ENCODE data around the gene IGIP.

DNA sequence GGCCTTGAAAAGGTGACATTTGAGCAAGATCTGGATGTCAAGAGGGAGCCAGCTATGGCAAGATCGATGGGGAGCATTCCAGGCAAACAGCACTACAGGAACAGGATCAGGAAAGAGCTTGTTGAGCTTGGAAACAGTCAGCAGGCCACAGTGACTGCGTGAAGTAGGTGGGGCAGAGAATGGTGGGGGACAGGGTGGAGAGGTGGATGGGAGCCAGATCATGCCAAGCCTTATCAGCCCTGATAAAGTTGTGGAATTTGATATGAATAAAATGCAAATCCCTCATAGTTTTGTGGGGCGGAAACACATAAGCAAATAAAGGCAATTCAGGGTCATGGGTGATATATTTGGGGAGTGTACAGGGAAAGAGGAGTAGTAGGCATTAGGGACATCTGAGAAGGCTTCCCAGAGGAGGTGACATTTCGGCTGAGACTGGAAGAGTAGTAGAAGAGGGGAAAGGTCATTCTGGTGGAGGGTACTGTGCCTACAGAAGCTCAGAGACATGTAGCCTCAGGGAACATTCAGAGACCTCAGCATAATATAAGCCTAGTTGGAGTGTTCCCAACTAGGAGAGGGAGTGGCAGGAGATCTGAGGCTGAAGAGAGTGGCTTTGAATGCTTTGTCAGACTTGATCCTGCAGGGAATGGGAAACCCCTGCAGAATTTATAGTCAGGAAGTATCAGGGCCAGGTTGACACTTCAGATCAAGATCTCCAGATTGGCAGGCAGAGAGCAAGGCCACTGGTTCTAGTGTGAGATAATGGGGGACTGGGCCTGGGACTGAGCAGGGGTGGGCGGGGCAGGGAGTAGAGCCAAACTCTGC lies 39.6 kb downstream of the IGIP start:
- TF ChIP-seq YY1 (IDR thresholded peaks at IDR 0.05) (peak; percentile 55), SP1 (IDR thresholded peaks at IDR 0.05) (peak; percentile 67)
- TF ChIP-seq, protein P1, sequence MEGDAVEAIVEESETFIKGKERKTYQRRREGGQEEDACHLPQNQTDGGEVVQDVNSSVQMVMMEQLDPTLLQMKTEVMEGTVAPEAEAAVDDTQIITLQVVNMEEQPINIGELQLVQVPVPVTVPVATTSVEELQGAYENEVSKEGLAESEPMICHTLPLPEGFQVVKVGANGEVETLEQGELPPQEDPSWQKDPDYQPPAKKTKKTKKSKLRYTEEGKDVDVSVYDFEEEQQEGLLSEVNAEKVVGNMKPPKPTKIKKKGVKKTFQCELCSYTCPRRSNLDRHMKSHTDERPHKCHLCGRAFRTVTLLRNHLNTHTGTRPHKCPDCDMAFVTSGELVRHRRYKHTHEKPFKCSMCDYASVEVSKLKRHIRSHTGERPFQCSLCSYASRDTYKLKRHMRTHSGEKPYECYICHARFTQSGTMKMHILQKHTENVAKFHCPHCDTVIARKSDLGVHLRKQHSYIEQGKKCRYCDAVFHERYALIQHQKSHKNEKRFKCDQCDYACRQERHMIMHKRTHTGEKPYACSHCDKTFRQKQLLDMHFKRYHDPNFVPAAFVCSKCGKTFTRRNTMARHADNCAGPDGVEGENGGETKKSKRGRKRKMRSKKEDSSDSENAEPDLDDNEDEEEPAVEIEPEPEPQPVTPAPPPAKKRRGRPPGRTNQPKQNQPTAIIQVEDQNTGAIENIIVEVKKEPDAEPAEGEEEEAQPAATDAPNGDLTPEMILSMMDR (IDR thresholded peaks at IDR 0.05; ENCODE audit: low read depth, low read length, missing input control): no peak

Data from liver (tissue), 3 donors.